WTC11 (cell line): ENCODE results near the gene GPR17. TPM values are rescaled to one million over a fixed set of nuclear protein-coding genes. Genes with fewer than 3 reads are reported as not detected.

ENCODE experiments used
- ATAC-seq: fragments of 200-7000 bp; cut with Tn5 transposase; 2 replicates; pipeline ENCODE4 v1.10.0; 2021; ENCODE audit warnings: mild to moderate bottlenecking, moderate library complexity
- CTCF ChIA-PET: fragments of 300-600 bp; sonication (Branson Sonifier 250); formaldehyde crosslinking; loops from one replicate; lab custom pipeline; 2021; ENCODE audit warnings: antibody characterized with exemption; lab: Charles Lee
- POLR2A ChIA-PET: fragments of 350-600 bp; sonication (Branson Sonifier 250); formaldehyde crosslinking; loops from one replicate; lab custom pipeline; 2021; ENCODE audit warnings: antibody characterized with exemption; lab: Charles Lee
- DNase-seq: peaks from one replicate; pipeline ENCODE4 v3.0.0; 2021; ENCODE audit warnings: low spot score
- H3K27ac Mint-ChIP-seq: 2 replicates; pipeline ENCODE4 v1.8.0; 2021; ENCODE audit warnings: mixed read lengths
- H3K27me3 Mint-ChIP-seq: 2 replicates; pipeline ENCODE4 v1.8.0; 2021; ENCODE audit warnings: low read depth, mild to moderate bottlenecking, moderate library complexity, mixed read lengths
- H3K36me3 Mint-ChIP-seq: 2 replicates; pipeline ENCODE4 v1.8.0; 2021; ENCODE audit warnings: mixed read lengths
- H3K4me1 Mint-ChIP-seq: 2 replicates; pipeline ENCODE4 v1.8.0; 2022; ENCODE audit warnings: mixed read lengths
- H3K4me3 Mint-ChIP-seq: 2 replicates; pipeline ENCODE4 v1.8.0; 2021; ENCODE audit warnings: mild to moderate bottlenecking, moderate library complexity, mixed read lengths
- H3K9me3 Mint-ChIP-seq: 2 replicates; pipeline ENCODE4 v1.8.0; 2021; ENCODE audit warnings: mixed read lengths
- AR ChIP-seq: fragments of 250-450 bp; sonication (Bioruptor Pico); IDR thresholded peaks from 2 replicates; pipeline ENCODE4 v1.9.0; 2021; ENCODE audit warnings: mild to moderate bottlenecking
- E2F1 ChIP-seq: sonication (generic); formaldehyde crosslinking; IDR thresholded peaks from 2 replicates; pipeline ENCODE4 v1.8.0; 2022; ENCODE audit warnings: mild to moderate bottlenecking, missing genetic modification reagents
- ELF4 ChIP-seq: sonication (generic); formaldehyde crosslinking; IDR thresholded peaks from 2 replicates; pipeline ENCODE4 v1.8.1; 2022; ENCODE audit warnings: low read depth, mild to moderate bottlenecking, moderate library complexity, missing genetic modification reagents
- ERG ChIP-seq: fragments of 250-450 bp; sonication (Bioruptor Pico); IDR thresholded peaks from 2 replicates; pipeline ENCODE4 v1.8.0; 2021; ENCODE audit warnings: mild to moderate bottlenecking
- FOXP4 ChIP-seq: sonication (generic); formaldehyde crosslinking; IDR thresholded peaks from 2 replicates; pipeline ENCODE4 v1.8.0; 2022; ENCODE audit warnings: mild to moderate bottlenecking, missing genetic modification reagents
- GRHL2 ChIP-seq: fragments of 250-450 bp; sonication (Bioruptor Pico); IDR thresholded peaks from 2 replicates; pipeline ENCODE4 v1.8.0; 2022; ENCODE audit warnings: mild to moderate bottlenecking, moderate library complexity; ENCODE audit not compliant: insufficient replicate concordance, severe bottlenecking
- IRF2 ChIP-seq: sonication (generic); formaldehyde crosslinking; IDR thresholded peaks from 2 replicates; pipeline ENCODE4 v1.8.0; 2022; ENCODE audit warnings: low read depth, missing genetic modification reagents, borderline replicate concordance
- NFYB ChIP-seq: sonication (generic); formaldehyde crosslinking; conservative IDR thresholded peaks from 2 replicates; pipeline ENCODE4 v1.8.0; 2022; ENCODE audit warnings: low read depth, missing genetic modification reagents
- NR2C2 ChIP-seq: sonication (generic); formaldehyde crosslinking; IDR thresholded peaks from 2 replicates; pipeline ENCODE4 v1.8.0; 2022; ENCODE audit warnings: mild to moderate bottlenecking, missing genetic modification reagents
- OVOL2 ChIP-seq: fragments of 250-450 bp; sonication (Bioruptor Pico); IDR thresholded peaks from 2 replicates; pipeline ENCODE4 v1.9.0; 2021; ENCODE audit warnings: mild to moderate bottlenecking, borderline replicate concordance
- SOX15 ChIP-seq: fragments of 250-450 bp; sonication (Bioruptor Pico); IDR thresholded peaks from 2 replicates; pipeline ENCODE4 v1.9.0; 2021; ENCODE audit warnings: mild to moderate bottlenecking
- TP53 ChIP-seq: sonication (generic); formaldehyde crosslinking; IDR thresholded peaks from 2 replicates; pipeline ENCODE4 v1.8.1; 2023; ENCODE audit warnings: mild to moderate bottlenecking, missing genetic modification reagents
- USF1 ChIP-seq: sonication (generic); formaldehyde crosslinking; IDR thresholded peaks from 2 replicates; pipeline ENCODE4 v1.8.0; 2022; ENCODE audit warnings: mild to moderate bottlenecking, missing genetic modification reagents
- ZNF281 ChIP-seq: sonication (generic); formaldehyde crosslinking; IDR thresholded peaks from 2 replicates; pipeline ENCODE4 v1.8.0; 2023; ENCODE audit warnings: mild to moderate bottlenecking, missing genetic modification reagents
- ZNF425 ChIP-seq: fragments of 250-450 bp; sonication (Bioruptor Pico); conservative IDR thresholded peaks from 2 replicates; pipeline ENCODE4 v1.9.0; 2021; ENCODE audit warnings: mild to moderate bottlenecking
- ZNF671 ChIP-seq: fragments of 250-450 bp; sonication (Bioruptor Pico); IDR thresholded peaks from 2 replicates; pipeline ENCODE4 v1.8.0; 2021; ENCODE audit warnings: mild to moderate bottlenecking
- total RNA-seq: library from RNA; stranded (reverse); gene quantifications from 3 replicates; pipeline ENCODE4 v1.2.3, GENCODE V29; 2021

GPR17 gene
- total RNA-seq, 1 experiment from 2014 or later, result not detected

- Mint-ChIP-seq H3K4me1 (peaks cover 3% of the 10 kb centered on the region), H3K9me3 (peaks cover 8% of the 10 kb centered on the region), H3K27ac (no peak overlapping the region), H3K36me3 (no peaks in the 10 kb centered on the region), H3K27me3 (peaks cover 35% of the 10 kb centered on the region), H3K4me3 (peak overlapping the region; percentile 60)
- ChIA-PET CTCF (interaction anchor here (1.1 to 4.1 kb wide), 5 partner anchors 9 to 74 kb away, joined by 3 to 19 read pairs (median 4); no protein-coding TSS in a partner anchor), POLR2A (no interaction called here)
- no peak for TF ChIP-seq ZNF671 (CRISPR knock-in tag)
- TF ChIP-seq TP53, result no peak
- TF ChIP-seq IRF2 (CRISPR knock-in tag), result no peak
- ATAC-seq (no peak), DNase-seq (no peak)
Observed at GRCh38 chr2:127664895-127665225, 18.9 kb downstream of the GPR17 start.

- peak overlapping the region; percentile 60; the same call in 1 of the 2 replicates for H3K4me3 Mint-ChIP-seq
- H3K27ac Mint-ChIP-seq, result no peak overlapping the region
- H3K36me3 Mint-ChIP-seq, result no peaks in the 10 kb centered on the region
- ChIA-PET POLR2A (no interaction called here), CTCF (interaction anchor here (1.1 to 4.1 kb wide), 2 partner anchors 12 to 74 kb away, joined by 3 to 19 read pairs; no protein-coding TSS in a partner anchor)
- peaks cover 3% of the 10 kb centered on the region for H3K4me1 Mint-ChIP-seq
- peaks cover 35% of the 10 kb centered on the region for H3K27me3 Mint-ChIP-seq
- H3K9me3 Mint-ChIP-seq, result peaks cover 3% of the 10 kb centered on the region
- DNase-seq (no peak), ATAC-seq (no peak)
- no peak for TF ChIP-seq ZNF425 (CRISPR knock-in tag)
- TF ChIP-seq NR2C2 (CRISPR knock-in tag), result no peak
- TF ChIP-seq SOX15 (CRISPR knock-in tag), result no peak
- no peak for TF ChIP-seq ERG (CRISPR knock-in tag)
- TF ChIP-seq OVOL2 (CRISPR knock-in tag), result no peak
- TF ChIP-seq NFYB (CRISPR knock-in tag), result no peak
- TF ChIP-seq FOXP4 (CRISPR knock-in tag), result no peak
- TF ChIP-seq AR (CRISPR knock-in tag), result no peak
- TF ChIP-seq E2F1 (CRISPR knock-in tag), result no peak
Observed at GRCh38 chr2:127665267-127665893, 19.4 kb downstream of the GPR17 start.

- DNase-seq (no peak), ATAC-seq (no peak)
- H3K27ac Mint-ChIP-seq, result no peak overlapping the region
- H3K4me1 Mint-ChIP-seq, result no peaks in the 10 kb centered on the region
- H3K4me3 Mint-ChIP-seq, result no peak overlapping the region
- no peaks in the 10 kb centered on the region for H3K9me3 Mint-ChIP-seq
- TF ChIP-seq ELF4 (CRISPR knock-in tag), result no peak
- no peak for TF ChIP-seq USF1 (CRISPR knock-in tag)
- TF ChIP-seq ZNF281 (CRISPR knock-in tag), result no peak
- TF ChIP-seq GRHL2 (CRISPR knock-in tag), result no peak
- CTCF ChIA-PET, result no interaction called here
- no peaks in the 10 kb centered on the region for H3K36me3 Mint-ChIP-seq
- peaks cover 43% of the 10 kb centered on the region for H3K27me3 Mint-ChIP-seq
- POLR2A ChIA-PET, result no interaction called here
Observed at GRCh38 chr2:127669056-127669455, 23.1 kb downstream of the GPR17 start.
